ENCODE measurements around the gene PRSS12.

Gene PRSS12

GRCh38 chr4:118398226-118399090 is 45.7 kb upstream of the PRSS12 start (continued):
- TF ChIP-seq, protein P1, sequence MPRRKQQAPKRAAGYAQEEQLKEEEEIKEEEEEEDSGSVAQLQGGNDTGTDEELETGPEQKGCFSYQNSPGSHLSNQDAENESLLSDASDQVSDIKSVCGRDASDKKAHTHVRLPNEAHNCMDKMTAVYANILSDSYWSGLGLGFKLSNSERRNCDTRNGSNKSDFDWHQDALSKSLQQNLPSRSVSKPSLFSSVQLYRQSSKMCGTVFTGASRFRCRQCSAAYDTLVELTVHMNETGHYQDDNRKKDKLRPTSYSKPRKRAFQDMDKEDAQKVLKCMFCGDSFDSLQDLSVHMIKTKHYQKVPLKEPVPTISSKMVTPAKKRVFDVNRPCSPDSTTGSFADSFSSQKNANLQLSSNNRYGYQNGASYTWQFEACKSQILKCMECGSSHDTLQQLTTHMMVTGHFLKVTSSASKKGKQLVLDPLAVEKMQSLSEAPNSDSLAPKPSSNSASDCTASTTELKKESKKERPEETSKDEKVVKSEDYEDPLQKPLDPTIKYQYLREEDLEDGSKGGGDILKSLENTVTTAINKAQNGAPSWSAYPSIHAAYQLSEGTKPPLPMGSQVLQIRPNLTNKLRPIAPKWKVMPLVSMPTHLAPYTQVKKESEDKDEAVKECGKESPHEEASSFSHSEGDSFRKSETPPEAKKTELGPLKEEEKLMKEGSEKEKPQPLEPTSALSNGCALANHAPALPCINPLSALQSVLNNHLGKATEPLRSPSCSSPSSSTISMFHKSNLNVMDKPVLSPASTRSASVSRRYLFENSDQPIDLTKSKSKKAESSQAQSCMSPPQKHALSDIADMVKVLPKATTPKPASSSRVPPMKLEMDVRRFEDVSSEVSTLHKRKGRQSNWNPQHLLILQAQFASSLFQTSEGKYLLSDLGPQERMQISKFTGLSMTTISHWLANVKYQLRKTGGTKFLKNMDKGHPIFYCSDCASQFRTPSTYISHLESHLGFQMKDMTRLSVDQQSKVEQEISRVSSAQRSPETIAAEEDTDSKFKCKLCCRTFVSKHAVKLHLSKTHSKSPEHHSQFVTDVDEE (CRISPR knock-in tag; IDR thresholded peaks at IDR 0.05): no peak
- TF ChIP-seq ZNF70 (CRISPR knock-in tag; IDR thresholded peaks at IDR 0.05) (no peak), ZNF565 (CRISPR knock-in tag; conservative IDR thresholded peaks at IDR 0.05; ENCODE audit: low read depth) (no peak), CSDC2 (CRISPR knock-in tag; IDR thresholded peaks at IDR 0.05) (no peak), PATZ1 (CRISPR knock-in tag; IDR thresholded peaks at IDR 0.05; ENCODE audit: borderline replicate concordance) (no peak), CREB5 (CRISPR knock-in tag; IDR thresholded peaks at IDR 0.05; ENCODE audit: low read depth) (no peak), ISL1 (CRISPR knock-in tag; IDR thresholded peaks at IDR 0.05) (no peak), SNAI2 (CRISPR knock-in tag; IDR thresholded peaks at IDR 0.05) (no peak), PPARA (CRISPR knock-in tag; IDR thresholded peaks at IDR 0.05; ENCODE audit: borderline replicate concordance) (no peak)

DNA sequence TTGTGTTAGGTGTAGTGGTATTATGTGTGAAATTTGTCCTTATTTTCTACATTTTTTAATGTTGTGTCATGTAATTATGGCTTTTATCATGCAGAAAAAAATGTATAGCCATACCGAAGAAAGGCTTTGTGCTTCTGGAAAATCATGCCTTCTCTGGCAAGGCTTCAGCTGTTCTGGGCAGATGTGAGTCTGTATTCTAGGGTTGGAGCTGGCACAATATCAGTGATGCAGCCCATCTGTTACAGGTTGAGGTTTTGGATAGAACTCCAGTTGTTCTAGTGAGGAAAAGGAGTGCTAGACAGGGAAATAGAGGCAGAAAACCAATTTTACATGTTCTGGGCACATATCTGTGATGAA is 44.8 kb upstream of the PRSS12 start:
- TF ChIP-seq CREB5 (CRISPR knock-in tag; IDR thresholded peaks at IDR 0.05; ENCODE audit: low read depth) (no peak), ISL1 (CRISPR knock-in tag; IDR thresholded peaks at IDR 0.05) (no peak), GLIS3 (CRISPR knock-in tag; IDR thresholded peaks at IDR 0.05) (no peak), ZNF70 (CRISPR knock-in tag; IDR thresholded peaks at IDR 0.05) (no peak), CSDC2 (CRISPR knock-in tag; IDR thresholded peaks at IDR 0.05) (no peak)
- ATAC-seq: no peak

- ATAC-seq: no peak
Measured at GRCh38 chr4:118396881-118397622, 44.2 kb upstream of the PRSS12 start.

More at GRCh38 chr4:118396881-118397622, 44.2 kb upstream of the PRSS12 start:
- TF ChIP-seq ZC3H10 (CRISPR knock-in tag; IDR thresholded peaks at IDR 0.05) (no peak), ZNF70 (CRISPR knock-in tag; IDR thresholded peaks at IDR 0.05) (no peak), TOX (CRISPR knock-in tag; IDR thresholded peaks at IDR 0.05; ENCODE audit: borderline replicate concordance) (no peak), ZNF565 (CRISPR knock-in tag; conservative IDR thresholded peaks at IDR 0.05; ENCODE audit: low read depth) (no peak), PPARA (CRISPR knock-in tag; IDR thresholded peaks at IDR 0.05; ENCODE audit: borderline replicate concordance) (no peak), ISL1 (CRISPR knock-in tag; IDR thresholded peaks at IDR 0.05) (no peak), CSDC2 (CRISPR knock-in tag; IDR thresholded peaks at IDR 0.05) (no peak), TCF4 (CRISPR knock-in tag; IDR thresholded peaks at IDR 0.05; ENCODE audit: borderline replicate concordance) (no peak), ZFP30 (CRISPR knock-in tag; IDR thresholded peaks at IDR 0.05) (no peak), PATZ1 (CRISPR knock-in tag; IDR thresholded peaks at IDR 0.05; ENCODE audit: borderline replicate concordance) (no peak), GLIS3 (CRISPR knock-in tag; IDR thresholded peaks at IDR 0.05) (no peak), CREB5 (CRISPR knock-in tag; IDR thresholded peaks at IDR 0.05; ENCODE audit: low read depth) (no peak)
- TF ChIP-seq, protein P2, sequence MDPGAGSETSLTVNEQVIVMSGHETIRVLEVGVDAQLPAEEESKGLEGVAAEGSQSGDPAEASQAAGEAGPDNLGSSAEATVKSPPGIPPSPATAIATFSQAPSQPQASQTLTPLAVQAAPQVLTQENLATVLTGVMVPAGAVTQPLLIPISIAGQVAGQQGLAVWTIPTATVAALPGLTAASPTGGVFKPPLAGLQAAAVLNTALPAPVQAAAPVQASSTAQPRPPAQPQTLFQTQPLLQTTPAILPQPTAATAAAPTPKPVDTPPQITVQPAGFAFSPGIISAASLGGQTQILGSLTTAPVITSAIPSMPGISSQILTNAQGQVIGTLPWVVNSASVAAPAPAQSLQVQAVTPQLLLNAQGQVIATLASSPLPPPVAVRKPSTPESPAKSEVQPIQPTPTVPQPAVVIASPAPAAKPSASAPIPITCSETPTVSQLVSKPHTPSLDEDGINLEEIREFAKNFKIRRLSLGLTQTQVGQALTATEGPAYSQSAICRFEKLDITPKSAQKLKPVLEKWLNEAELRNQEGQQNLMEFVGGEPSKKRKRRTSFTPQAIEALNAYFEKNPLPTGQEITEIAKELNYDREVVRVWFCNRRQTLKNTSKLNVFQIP (CRISPR knock-in tag; IDR thresholded peaks at IDR 0.05; ENCODE audit: borderline replicate concordance, low read depth): no peak
